CD14-positive monocyte (primary cell): Measurements from ENCODE around the gene TRIM33. TPM values are rescaled to one million over a fixed set of nuclear protein-coding genes. Genes with fewer than 3 reads are reported as not detected.

ENCODE experiments used
- DNase-seq, 3 donors: peaks; one replicate each; pipeline ENCODE4 v3.0.0-alpha.2; 2011 to 2022
- H2AFZ ChIP-seq: 2 replicates; pipeline ENCODE4 v1.6.0; 2012; ENCODE audit warnings: mild to moderate bottlenecking, low read depth, low read length, inconsistent platforms; ENCODE audit not compliant: insufficient read depth, poor library complexity, severe bottlenecking
- H3K27ac ChIP-seq, 2 donors: 1 replicate in 1 of 2; 2 replicates in 1 of 2; pipeline ENCODE4 v1.5.1; 2012 to 2013; ENCODE audit warnings: low read length in 2 of 2, control low read depth in 1 of 2, inconsistent platforms in 1 of 2, low read depth in 1 of 2, mild to moderate bottlenecking in 1 of 2
- H3K27me3 ChIP-seq, 2 donors: one replicate each; pipeline versions ENCODE4 v1.6.0 to v1.6.1; 2011 to 2013; ENCODE audit warnings: low read length in 2 of 2; ENCODE audit not compliant: control insufficient read depth in 2 of 2, insufficient read depth in 2 of 2
- H3K36me3 ChIP-seq, 2 donors: replicated peaks in 1 of 2; 1 replicate in 1 of 2; 2 replicates in 1 of 2; pipeline versions ENCODE4 v1.5.1 to v1.6.1; 2012 to 2013; ENCODE audit warnings: low read length in 2 of 2, control low read depth in 1 of 2, inconsistent platforms in 1 of 2, mild to moderate bottlenecking in 1 of 2; ENCODE audit not compliant: insufficient read depth in 2 of 2, control insufficient read depth in 1 of 2
- H3K4me1 ChIP-seq, 2 donors: 1 replicate in 1 of 2; 2 replicates in 1 of 2; pipeline versions ENCODE4 v1.5.1 to v1.6.1; 2012 to 2013; ENCODE audit warnings: low read length in 2 of 2, control low read depth in 1 of 2, inconsistent platforms in 1 of 2, mild to moderate bottlenecking in 1 of 2, moderate library complexity in 1 of 2; ENCODE audit not compliant: insufficient read depth in 2 of 2, control insufficient read depth in 1 of 2
- H3K4me2 ChIP-seq: replicated peaks from 2 replicates; pipeline ENCODE3; 2012; ENCODE audit warnings: low read length, moderate library complexity, mild to moderate bottlenecking; ENCODE audit not compliant: poor library complexity, severe bottlenecking; ENCODE audit errors: extremely low read depth
- H3K4me3 ChIP-seq, 3 experiments: fragments of 200-600 bp in 1 of 3; sonication (generic) in 1 of 3; replicated peaks in 1 of 3; 1 replicate in 2 of 3; 2 replicates in 1 of 3; pipeline ENCODE4 v1.5.1; 2011 to 2013; ENCODE audit warnings: low read length in 3 of 3, mild to moderate bottlenecking in 3 of 3, control low read depth in 2 of 3, low read depth in 2 of 3, inconsistent platforms in 1 of 3, moderate library complexity in 1 of 3
- H3K79me2 ChIP-seq: 2 replicates; pipeline ENCODE4 v1.6.0; 2012; ENCODE audit warnings: mild to moderate bottlenecking, control low read depth, inconsistent platforms, low read length, moderate library complexity; ENCODE audit not compliant: insufficient read depth
- H3K9ac ChIP-seq: 2 replicates; pipeline ENCODE4 v1.6.0; 2017; ENCODE audit warnings: low read length, mild to moderate bottlenecking; ENCODE audit not compliant: insufficient read depth, poor library complexity, severe bottlenecking
- H3K9me3 ChIP-seq, 2 donors: replicated peaks in 1 of 2; 1 replicate in 1 of 2; 2 replicates in 1 of 2; pipeline versions ENCODE4 v1.5.1 to v1.6.1; 2012 to 2013; ENCODE audit warnings: low read length in 2 of 2, control low read depth in 1 of 2; ENCODE audit not compliant: control insufficient read depth in 1 of 2, insufficient read depth in 1 of 2
- H4K20me1 ChIP-seq: 2 replicates; pipeline ENCODE4 v1.6.0; 2012; ENCODE audit warnings: mild to moderate bottlenecking, low read length, control low read depth, moderate library complexity; ENCODE audit not compliant: insufficient read depth
- H3K27ac Mint-ChIP-seq, 7 donors: one replicate each; pipeline ENCODE4 v1.8.0; 2020; ENCODE audit warnings: mild to moderate bottlenecking in 7 of 7, mixed read lengths in 7 of 7, moderate library complexity in 6 of 7, inconsistent platforms in 2 of 7
- H3K27me3 Mint-ChIP-seq, 3 donors: one replicate each; pipeline ENCODE4 v1.8.0; 2021 to 2022; ENCODE audit warnings: low read depth in 3 of 3, mild to moderate bottlenecking in 3 of 3, mixed read lengths in 3 of 3, moderate library complexity in 3 of 3, inconsistent platforms in 1 of 3
- H3K36me3 Mint-ChIP-seq, 2 donors: one replicate each; pipeline ENCODE4 v1.8.0; 2020; ENCODE audit warnings: mixed read lengths in 2 of 2, inconsistent platforms in 1 of 2, mild to moderate bottlenecking in 1 of 2
- H3K4me1 Mint-ChIP-seq: one replicate; pipeline ENCODE4 v1.8.0; 2020; ENCODE audit warnings: mild to moderate bottlenecking, mixed read lengths
- H3K4me3 Mint-ChIP-seq, 2 donors: one replicate each; pipeline ENCODE4 v1.8.0; 2020; ENCODE audit warnings: mild to moderate bottlenecking in 2 of 2, mixed read lengths in 2 of 2, moderate library complexity in 1 of 2
- H3K9me3 Mint-ChIP-seq, 7 donors: one replicate each; pipeline ENCODE4 v1.8.0; 2020 to 2022; ENCODE audit warnings: mixed read lengths in 7 of 7, mild to moderate bottlenecking in 6 of 7, moderate library complexity in 6 of 7, inconsistent platforms in 2 of 7
- CTCF ChIP-seq: fragments of 200-600 bp; IDR thresholded peaks from one replicate; pipeline ENCODE4 v1.8.0; 2022; ENCODE audit warnings: antibody characterized with exemption, mild to moderate bottlenecking
- WGBS: methylation state at CpG from one replicate; pipeline ENCODE4 v1.1.5; 2013; ENCODE audit warnings: missing lambda C conversion rate; ENCODE audit not compliant: insufficient coverage; 5-methylcytosine and 5-hydroxymethylcytosine counted together
- intact Hi-C, 2 donors: fragments of 100-400 bp; cut with micrococcal nuclease; formaldehyde crosslinking; loops; one replicate each; pipeline versions ENCODE4 v1.15.0 to v1.15.1; 2023
- polyA plus RNA-seq, 3 donors: library from polyadenylated mRNA; depleted of rRNA in 1 of 3; unstranded in 2 of 3; stranded (reverse) in 1 of 3; fragments of 300-500 nt in 2 of 3; fragments of >200 nt in 1 of 3; fragmentation: Illumina TruSeq in 2 of 3; gene quantifications; 1 replicate in 2 of 3; 2 replicates in 1 of 3; pipeline ENCODE4 v1.2.3, GENCODE V29; 2012 to 2021

The TRIM33 gene
- polyA plus RNA-seq, 3 donors, result 11.8 to 16.5 (median 13.7) TPM

DNA sequence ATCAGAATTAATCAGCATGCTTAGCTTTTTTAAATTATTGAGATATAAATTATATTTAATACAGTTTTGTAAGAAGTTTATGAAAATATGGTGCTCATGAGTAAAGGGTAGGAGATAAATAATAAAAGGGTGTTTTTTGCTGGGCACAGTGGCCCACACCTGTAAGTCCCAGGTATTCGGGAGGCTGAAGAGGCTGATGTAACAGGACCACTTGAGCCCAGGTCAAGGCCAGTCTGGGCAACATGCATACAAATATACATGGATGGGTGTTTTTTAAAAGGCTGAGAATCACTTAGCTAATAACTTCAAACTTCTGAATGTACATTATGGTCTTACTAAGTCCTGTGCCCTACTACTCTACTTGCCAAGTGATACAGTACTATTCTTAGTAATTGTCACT lies 73.2 kb downstream of the TRIM33 start:
- Histone ChIP-seq H3K4me2 (no peak overlapping the region), H3K4me3 (no peak overlapping the region), H3K27ac (no peak overlapping the region), H3K36me3 (peaks cover 36 to 51% of the 10 kb centered on the region in 2 donors), H3K9ac (no peak overlapping the region), H3K4me1 (no peaks in the 10 kb centered on the region), H4K20me1 (peaks cover 27% of the 10 kb centered on the region), H2AFZ (no peak overlapping the region), H3K9me3 (no peaks in the 10 kb centered on the region), H3K79me2 (peaks cover 11% of the 10 kb centered on the region), H3K27me3 (no peaks in the 10 kb centered on the region)
- WGBS, result no CpG with 5 or more reads among the region's 1 CpG
- H3K4me3 Mint-ChIP-seq, result no peak overlapping the region
- DNase-seq, result no peak
- H3K27ac Mint-ChIP-seq, result peak overlapping the region in 1 of 7 donors; percentile 31
- H3K9me3 Mint-ChIP-seq, result peaks cover 0 to 2% (median 0%) of the 10 kb centered on the region in 7 donors
- no peaks in the 10 kb centered on the region for H3K4me1 Mint-ChIP-seq
- intact Hi-C loops, result no loop called here
- H3K27me3 Mint-ChIP-seq, result peaks cover 0 to 2% (median 0%) of the 10 kb centered on the region in 3 donors
- no peak for TF ChIP-seq CTCF
- H3K36me3 Mint-ChIP-seq, result peaks cover 39 to 45% of the 10 kb centered on the region in 2 donors

DNA sequence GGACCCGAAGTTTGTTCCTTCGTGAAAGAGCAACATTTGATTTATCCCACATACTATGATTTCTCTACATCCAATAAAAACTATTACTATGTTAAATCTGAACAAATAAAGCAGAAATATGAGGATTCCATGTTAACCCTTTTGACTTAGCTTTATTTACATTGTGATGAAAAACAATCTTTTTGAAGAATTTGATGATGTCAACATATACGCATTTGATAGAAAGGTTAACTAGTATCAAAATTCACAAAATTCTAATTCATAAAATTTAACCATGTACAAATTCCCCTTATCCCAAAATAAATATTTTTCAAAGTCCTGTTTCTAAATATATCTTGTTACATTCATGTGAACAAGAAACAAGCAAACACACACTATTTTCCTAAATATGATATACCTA lies 74.2 kb downstream of the TRIM33 start:
- H3K27me3 Mint-ChIP-seq, result no peaks in the 10 kb centered on the region
- H3K4me3 ChIP-seq, result no peak overlapping the region
- no peak overlapping the region for H3K27ac ChIP-seq
- H3K4me2 ChIP-seq, result no peak overlapping the region
- TF ChIP-seq CTCF, result no peak
- no peaks in the 10 kb centered on the region for H3K9me3 ChIP-seq
- DNase-seq, result no peak
- H3K36me3 ChIP-seq, result peaks cover 34 to 55% of the 10 kb centered on the region in 2 donors
- H3K4me1 Mint-ChIP-seq, result no peaks in the 10 kb centered on the region
- H3K79me2 ChIP-seq, result peaks cover 11% of the 10 kb centered on the region
- WGBS, result no CpG with 5 or more reads among the region's 3 CpGs
- H2AFZ ChIP-seq, result no peak overlapping the region
- no peaks in the 10 kb centered on the region for H3K4me1 ChIP-seq
- peak overlapping the region in 1 of 7 donors; percentile 71 for H3K27ac Mint-ChIP-seq
- no peak overlapping the region for H3K4me3 Mint-ChIP-seq
- H3K9ac ChIP-seq, result no peak overlapping the region
- intact Hi-C loops, result no loop called here
- peaks cover 40 to 42% of the 10 kb centered on the region in 2 donors for H3K36me3 Mint-ChIP-seq
- no peaks in the 10 kb centered on the region for H3K27me3 ChIP-seq
- peaks cover 0 to 2% (median 0%) of the 10 kb centered on the region in 7 donors for H3K9me3 Mint-ChIP-seq
- peaks cover 27% of the 10 kb centered on the region for H4K20me1 ChIP-seq
